Measurements from ENCODE around the gene LDLRAD3. TPM values are rescaled to one million over a fixed set of nuclear protein-coding genes. Genes with fewer than 3 reads are reported as not detected.

LDLRAD3 gene
- total RNA-seq, 5 donors from 2014 or later (not counting 1 experiment from before 2014, with no cell fraction given) = 0.18 to 0.22 TPM; not detected in 3

DNA sequence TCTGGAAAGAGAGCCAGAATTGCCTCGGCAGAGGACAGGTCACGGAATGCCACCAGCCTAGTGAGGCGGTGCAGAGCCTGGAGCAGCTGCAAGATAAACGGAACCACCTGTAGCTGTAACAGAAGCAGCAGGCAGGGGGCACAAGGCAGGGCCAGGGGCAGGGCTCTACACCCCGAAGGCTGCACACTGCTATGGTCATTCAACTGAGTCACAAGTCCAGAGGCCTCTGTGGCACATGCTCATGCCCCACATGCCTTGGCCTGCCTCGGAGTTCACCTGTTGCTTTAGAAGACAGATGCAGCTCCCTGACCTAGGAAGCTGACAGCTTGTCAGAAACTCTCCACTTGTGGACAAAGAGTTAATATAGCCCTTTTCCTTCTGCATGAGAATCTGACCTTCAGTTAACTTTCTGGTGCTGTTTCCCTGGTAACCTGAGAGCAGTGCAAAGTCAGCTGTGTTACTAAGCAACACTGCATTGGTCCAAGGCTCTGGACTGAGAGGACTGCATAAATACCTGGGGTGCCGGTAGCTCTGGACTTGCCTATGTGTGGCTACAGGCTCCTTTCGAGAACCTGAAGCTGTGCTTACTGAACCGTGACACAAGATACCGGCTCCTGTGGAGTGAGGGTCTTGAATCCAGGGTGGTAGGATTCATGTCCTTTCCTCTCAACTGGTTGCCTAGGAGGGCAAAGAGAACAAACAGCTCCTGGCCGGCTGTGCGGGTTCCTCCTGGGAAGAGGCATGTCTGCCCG lies 334.8 kb downstream of the LDLRAD3 start:
- H3K4me1 Mint-ChIP-seq = peaks cover 9 to 16% (median 16%) of the 10 kb centered on the region in 3 donors
- H3K9me3 ChIP-seq = no peaks in the 10 kb centered on the region
- no peak for DNase-seq
- peaks cover 65% of the 10 kb centered on the region for H3K36me3 Mint-ChIP-seq
- no peak overlapping the region for H3K27ac ChIP-seq (ENCODE audit: low read length)
- 94% methylated on average over 10 of the region's 13 CpGs for WGBS (ENCODE audit: insufficient coverage)
- no peak overlapping the region for H3K4me3 ChIP-seq (ENCODE audit: control insufficient read depth in 1 of 2, extremely low read depth in 1 of 2, low read length in 1 of 2)
- ChIA-PET CTCF (no interaction called here), POLR2A (no interaction called here)
- H3K36me3 ChIP-seq (ENCODE audit: control insufficient read depth in 2 of 2, extremely low read depth in 1 of 2, insufficient read depth in 1 of 2, low read length in 1 of 2) = peaks cover 8 to 55% of the 10 kb centered on the region in 2 donors
- no peak overlapping the region for H3K4me3 Mint-ChIP-seq
- H3K27ac Mint-ChIP-seq = no peak overlapping the region
- peaks cover 0 to 11% (median 4%) of the 10 kb centered on the region in 3 donors for H3K9me3 Mint-ChIP-seq
- ATAC-seq (replicated peaks in 1 of 4) = no peak
- H3K4me1 ChIP-seq (ENCODE audit: control insufficient read depth in 1 of 2, extremely low read depth in 1 of 2, insufficient read depth in 2 of 2, low read length in 2 of 2) = no peaks in the 10 kb centered on the region
- H3K27me3 ChIP-seq (replicated peaks in 1 of 2; ENCODE audit: control insufficient read depth in 2 of 2, extremely low read depth in 1 of 2, insufficient read depth in 2 of 2, low read length in 1 of 2) = no peaks in the 10 kb centered on the region
- H3K27me3 Mint-ChIP-seq = no peaks in the 10 kb centered on the region

DNA sequence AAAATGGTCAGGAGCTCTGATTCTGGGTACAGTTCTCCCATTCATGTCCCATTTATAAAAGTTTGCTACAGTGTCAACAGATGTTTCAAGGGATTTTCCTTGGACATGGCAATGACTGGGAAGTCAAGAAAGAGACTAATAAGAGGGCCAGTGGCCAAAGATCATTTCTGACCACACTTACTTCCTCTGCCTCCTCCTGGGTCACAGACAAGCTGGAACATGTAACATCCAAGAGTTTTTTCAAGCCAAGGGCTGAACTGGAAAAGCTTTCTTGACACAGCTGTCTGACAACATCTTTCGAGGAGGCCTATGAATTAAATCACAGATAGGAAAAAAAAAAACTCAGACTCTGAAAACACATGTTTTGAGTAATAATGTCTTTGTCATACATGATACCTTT lies 336.7 kb downstream of the LDLRAD3 start:
- ATAC-seq (replicated peaks in 1 of 4) (no peak), DNase-seq (no peak)
- H3K27me3 Mint-ChIP-seq = no peaks in the 10 kb centered on the region
- Histone ChIP-seq H3K4me1 (ENCODE audit: control insufficient read depth in 1 of 2, extremely low read depth in 1 of 2, insufficient read depth in 2 of 2, low read length in 2 of 2) (no peaks in the 10 kb centered on the region), H3K27ac (ENCODE audit: low read length) (no peak overlapping the region), H3K36me3 (ENCODE audit: control insufficient read depth in 2 of 2, extremely low read depth in 1 of 2, insufficient read depth in 1 of 2, low read length in 1 of 2) (peaks cover 0 to 38% of the 10 kb centered on the region in 2 donors), H3K9me3 (no peaks in the 10 kb centered on the region), H3K4me3 (ENCODE audit: control insufficient read depth in 1 of 2, extremely low read depth in 1 of 2, low read length in 1 of 2) (no peak overlapping the region), H3K27me3 (replicated peaks in 1 of 2; ENCODE audit: control insufficient read depth in 2 of 2, extremely low read depth in 1 of 2, insufficient read depth in 2 of 2, low read length in 1 of 2) (no peaks in the 10 kb centered on the region)
- peaks cover 0 to 11% (median 4%) of the 10 kb centered on the region in 3 donors for H3K9me3 Mint-ChIP-seq
- POLR2A ChIA-PET = interaction anchor here in 1 of 2 donors (0.6 kb wide), 1 partner anchor 1247 kb away, joined by 3 read pairs; no protein-coding TSS in a partner anchor
- WGBS (ENCODE audit: insufficient coverage) = no CpG with 5 or more reads among the region's 1 CpG
- CTCF ChIA-PET = no interaction called here
- H3K36me3 Mint-ChIP-seq = peaks cover 55% of the 10 kb centered on the region
- no peak overlapping the region for H3K27ac Mint-ChIP-seq
- no peak overlapping the region for H3K4me3 Mint-ChIP-seq
- H3K4me1 Mint-ChIP-seq = peaks cover 24 to 32% (median 30%) of the 10 kb centered on the region in 3 donors

Data from T-cell (primary cell).